HK-2 (cell line): ENCODE measurements around the gene SPINK13.
"Not testable (repeated sequence)": the region's sequence is repeated elsewhere in the genome, so short reads cannot be mapped to it uniquely, and the experiment has no call there.

ENCODE experiments used
- DNase-seq: peaks from one replicate; pipeline ENCODE4 v3.0.0-alpha.2; 2018; ENCODE audit not compliant: unreplicated experiment

Gene SPINK13

DNA sequence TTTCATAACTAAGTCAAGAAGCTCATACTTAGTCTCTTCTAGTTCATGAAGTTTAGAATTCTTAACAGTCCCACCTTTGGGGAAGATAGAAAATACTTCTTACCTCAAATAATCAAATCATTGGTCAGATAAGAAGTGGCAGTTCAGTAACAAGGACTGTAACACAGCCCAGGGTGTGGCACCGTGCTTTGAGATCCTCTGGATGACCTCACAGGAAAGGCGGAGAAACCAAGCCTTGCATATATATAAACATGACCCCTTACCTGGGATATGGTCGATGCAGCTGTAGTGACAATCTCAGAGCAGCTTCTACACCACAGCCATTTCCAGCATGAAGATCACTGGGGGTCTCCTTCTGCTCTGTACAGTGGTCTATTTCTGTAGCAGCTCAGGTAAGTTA is 43.6 kb downstream of the SPINK13 start, which contains the start of gene SPINK7:
SPINK7 (plus strand) TSS at position 271 of the 400 bp plus-strand sequence; CDS start at position 332, 61 bp downstream.
- no peak for DNase-seq

DNA sequence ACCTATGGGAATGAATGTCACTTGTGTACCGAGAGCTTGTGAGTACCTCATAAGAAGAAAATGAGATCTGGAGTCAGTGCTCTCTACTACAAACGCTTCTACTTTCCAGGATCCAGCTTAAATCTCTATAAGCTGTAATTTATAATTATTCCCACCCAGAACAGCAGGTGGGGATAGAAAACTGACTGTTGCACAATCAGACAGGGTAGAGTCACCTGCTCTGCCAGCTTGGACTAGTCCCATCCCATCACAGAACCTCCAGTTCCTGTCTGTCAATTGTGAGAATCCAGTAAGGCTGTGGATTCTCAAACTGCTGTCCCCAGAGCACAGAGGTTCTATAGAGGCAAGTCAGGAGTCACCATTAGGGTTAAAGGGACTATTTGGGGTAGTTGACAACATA is 45.6 kb downstream of the SPINK13 start:
- DNase-seq, result no peak

GRCh38 chr5:148314731-148315130 is 46.1 kb downstream of the SPINK13 start:
- DNase-seq, result no peak

GRCh38 chr5:148320011-148320963 is 51.7 kb downstream of the SPINK13 start:
- not testable (repeated sequence) for DNase-seq

GRCh38 chr5:148333262-148333849 is 64.8 kb downstream of the SPINK13 start:
- no peak for DNase-seq

DNA sequence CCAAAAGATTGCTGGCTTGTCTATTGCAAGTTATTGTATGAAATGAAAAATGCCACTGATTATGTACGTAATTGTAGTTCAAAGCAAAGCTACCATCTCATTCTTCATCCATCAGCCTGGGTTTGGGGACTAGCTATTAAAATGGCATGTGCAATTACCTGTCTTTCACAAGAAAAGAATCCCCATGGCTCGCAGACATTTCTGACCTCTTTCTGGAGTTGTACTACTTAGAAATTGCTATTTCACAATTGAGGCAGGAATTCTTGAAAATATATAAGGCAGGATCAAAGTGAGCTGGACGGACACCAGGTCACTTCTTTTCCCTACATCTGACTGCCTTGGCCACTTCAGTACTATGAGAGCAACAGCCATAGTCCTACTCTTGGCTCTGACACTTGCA is 66.7 kb downstream of the SPINK13 start, which contains the start of gene SPINK9:
SPINK9 (plus strand) TSS at position 301 of the 400 bp plus-strand sequence; CDS start at position 356, 55 bp downstream.
- no peak for DNase-seq
